ENCODE data around the gene USP11.

- TF ChIP-seq CTCF (IDR thresholded peaks at IDR 0.05) = no peak
- no peak for TF ChIP-seq EZH2 (IDR thresholded peaks at IDR 0.05; ENCODE audit: borderline replicate concordance, insufficient read depth, low read depth, low read length, poor library complexity, severe bottlenecking)
Measured at GRCh38 chrX:47217121-47217851, 15.5 kb upstream of the USP11 start.

Data from B cell (primary cell).